ENCODE measurements around the gene SLCO2A1. TPM values are rescaled to one million over a fixed set of nuclear protein-coding genes. Genes with fewer than 3 reads are reported as not detected.

The SLCO2A1 gene
- total and polyA plus RNA-seq, 2 experiments from 2014 or later = 0.31 to 1.0 TPM

GRCh38 chr3:133983126-133983525 is 46.6 kb downstream of the SLCO2A1 start:
- H3K9me3 Mint-ChIP-seq = no peaks in the 10 kb centered on the region
- H4K20me1 ChIP-seq (replicated peaks; ENCODE audit: insufficient read depth) = no peaks in the 10 kb centered on the region
- no peak overlapping the region for H3K4me3 ChIP-seq
- peaks cover 11% of the 10 kb centered on the region for H3K4me1 ChIP-seq (ENCODE audit: insufficient read depth)
- peaks cover 16% of the 10 kb centered on the region for H3K9me2 ChIP-seq (ENCODE audit: insufficient read depth)
- no peak overlapping the region for H3K27ac Mint-ChIP-seq
- H3K27ac ChIP-seq (ENCODE audit: low read depth) = no peak overlapping the region
- H3K36me3 Mint-ChIP-seq (ENCODE audit: low read depth) = no peaks in the 10 kb centered on the region; the same call in 2 of the 3 replicates
- H3K4me1 Mint-ChIP-seq = peaks cover 37% of the 10 kb centered on the region
- H3K27me3 ChIP-seq (ENCODE audit: insufficient read depth) = no peaks in the 10 kb centered on the region
- peaks cover 9% of the 10 kb centered on the region for H3K27me3 Mint-ChIP-seq (ENCODE audit: insufficient read depth, low read depth, poor library complexity)
- no peak for TF ChIP-seq CTCF (conservative IDR thresholded peaks at IDR 0.05; ENCODE audit: low read depth in 2 of 2)
- TF ChIP-seq ZNF331 (CRISPR knock-in tag; IDR thresholded peaks at IDR 0.05; ENCODE audit: low read depth) = no peak
- no peak for TF ChIP-seq ZNF114 (CRISPR knock-in tag; IDR thresholded peaks at IDR 0.05)
- no peak for TF ChIP-seq JUNB (IDR thresholded peaks at IDR 0.05; ENCODE audit: unreplicated experiment)
- no peak for TF ChIP-seq STAT1 (IDR thresholded peaks at IDR 0.05; ENCODE audit: unreplicated experiment)
- no peak for TF ChIP-seq EZH2 (IDR thresholded peaks at IDR 0.05; ENCODE audit: low read depth, unreplicated experiment)
- no peak for TF ChIP-seq CREB1 (CRISPR knock-in tag; IDR thresholded peaks at IDR 0.05; ENCODE audit: low read depth)
- no peak for TF ChIP-seq REST (IDR thresholded peaks at IDR 0.05; ENCODE audit: unreplicated experiment)
- TF ChIP-seq ETS1 (IDR thresholded peaks at IDR 0.05) = no peak
- ATAC-seq (no peak), DNase-seq (ENCODE audit: low spot score) (no peak)
- no peaks in the 10 kb centered on the region for H3K36me3 ChIP-seq (ENCODE audit: insufficient read depth)
- H3K4me3 Mint-ChIP-seq = no peak overlapping the region
- H2AFZ ChIP-seq = no peak overlapping the region
- H3K4me2 ChIP-seq = no peak overlapping the region
- no peaks in the 10 kb centered on the region for H3F3A ChIP-seq (replicated peaks; ENCODE audit: low read depth)
- H3K79me2 ChIP-seq (replicated peaks; ENCODE audit: insufficient read depth) = no peaks in the 10 kb centered on the region

DNA sequence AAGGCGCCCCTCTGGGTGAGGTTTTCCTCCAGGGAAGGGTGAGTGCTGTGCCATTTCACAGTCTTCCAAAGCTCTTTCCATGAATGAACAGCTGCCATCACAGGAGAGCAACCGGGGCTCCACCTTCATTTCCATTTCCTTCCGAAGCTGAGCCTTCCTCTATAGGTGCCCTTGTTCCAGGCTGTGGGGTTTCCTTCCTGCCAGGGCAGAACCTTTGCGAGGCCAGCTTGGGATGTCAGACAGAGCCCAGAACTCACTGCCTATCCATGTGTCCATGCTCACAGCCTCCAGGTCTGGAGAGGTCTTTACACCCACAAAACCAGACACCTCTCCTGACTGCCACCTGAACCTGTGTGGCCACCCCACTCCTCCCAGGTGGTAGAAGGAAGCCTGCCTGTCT is 49.2 kb downstream of the SLCO2A1 start:
- peaks cover 3% of the 10 kb centered on the region; the same call in 1 of the 3 replicates for H3K9me3 Mint-ChIP-seq
- H3K9me2 ChIP-seq (ENCODE audit: insufficient read depth) = peaks cover 13% of the 10 kb centered on the region
- H2AFZ ChIP-seq = no peak overlapping the region
- H3K27ac ChIP-seq (ENCODE audit: low read depth) = no peak overlapping the region
- no peak overlapping the region for H3K27ac Mint-ChIP-seq
- H3K27me3 Mint-ChIP-seq (ENCODE audit: insufficient read depth, low read depth, poor library complexity) = peaks cover 2% of the 10 kb centered on the region
- H3K4me1 Mint-ChIP-seq = peaks cover 19% of the 10 kb centered on the region
- H3K79me2 ChIP-seq (replicated peaks; ENCODE audit: insufficient read depth) = no peaks in the 10 kb centered on the region
- DNase-seq (ENCODE audit: low spot score) = no peak
- no peaks in the 10 kb centered on the region for H3K4me1 ChIP-seq (ENCODE audit: insufficient read depth)
- no peaks in the 10 kb centered on the region for H3K36me3 ChIP-seq (ENCODE audit: insufficient read depth)
- H3K4me2 ChIP-seq = no peak overlapping the region
- no peaks in the 10 kb centered on the region for H3F3A ChIP-seq (replicated peaks; ENCODE audit: low read depth)
- no peak overlapping the region for H3K4me3 Mint-ChIP-seq
- ATAC-seq = no peak
- H3K27me3 ChIP-seq (ENCODE audit: insufficient read depth) = no peaks in the 10 kb centered on the region
- no peak overlapping the region for H3K4me3 ChIP-seq
- no peaks in the 10 kb centered on the region for H4K20me1 ChIP-seq (replicated peaks; ENCODE audit: insufficient read depth)
- H3K36me3 Mint-ChIP-seq (ENCODE audit: low read depth) = no peaks in the 10 kb centered on the region; the same call in 2 of the 3 replicates
- TF ChIP-seq ZNF331 (CRISPR knock-in tag; IDR thresholded peaks at IDR 0.05; ENCODE audit: low read depth) (no peak), POLR2AphosphoS5 (IDR thresholded peaks at IDR 0.05; ENCODE audit: low read depth) (no peak), JUNB (IDR thresholded peaks at IDR 0.05; ENCODE audit: unreplicated experiment) (no peak), CREB1 (CRISPR knock-in tag; IDR thresholded peaks at IDR 0.05; ENCODE audit: low read depth) (no peak)

All from GM23338 (cell line).